Measurements from ENCODE around the gene TMPRSS9. TPM values are rescaled to one million over a fixed set of nuclear protein-coding genes. Genes with fewer than 3 reads are reported as not detected.

TMPRSS9 gene
- total RNA-seq, 1 experiment from 2014 or later = 0.66 TPM

GRCh38 chr19:2323707-2324106, 36.4 kb upstream of the TMPRSS9 start:
- CTCF ChIA-PET = no interaction called here
- POLR2A ChIA-PET = no interaction called here
- H3K9me3 Mint-ChIP-seq (ENCODE audit: unreplicated experiment) = no peaks in the 10 kb centered on the region
- DNase-seq = no peak
- no peak overlapping the region for H3K27ac Mint-ChIP-seq (ENCODE audit: unreplicated experiment)
- TF ChIP-seq, protein P1, sequence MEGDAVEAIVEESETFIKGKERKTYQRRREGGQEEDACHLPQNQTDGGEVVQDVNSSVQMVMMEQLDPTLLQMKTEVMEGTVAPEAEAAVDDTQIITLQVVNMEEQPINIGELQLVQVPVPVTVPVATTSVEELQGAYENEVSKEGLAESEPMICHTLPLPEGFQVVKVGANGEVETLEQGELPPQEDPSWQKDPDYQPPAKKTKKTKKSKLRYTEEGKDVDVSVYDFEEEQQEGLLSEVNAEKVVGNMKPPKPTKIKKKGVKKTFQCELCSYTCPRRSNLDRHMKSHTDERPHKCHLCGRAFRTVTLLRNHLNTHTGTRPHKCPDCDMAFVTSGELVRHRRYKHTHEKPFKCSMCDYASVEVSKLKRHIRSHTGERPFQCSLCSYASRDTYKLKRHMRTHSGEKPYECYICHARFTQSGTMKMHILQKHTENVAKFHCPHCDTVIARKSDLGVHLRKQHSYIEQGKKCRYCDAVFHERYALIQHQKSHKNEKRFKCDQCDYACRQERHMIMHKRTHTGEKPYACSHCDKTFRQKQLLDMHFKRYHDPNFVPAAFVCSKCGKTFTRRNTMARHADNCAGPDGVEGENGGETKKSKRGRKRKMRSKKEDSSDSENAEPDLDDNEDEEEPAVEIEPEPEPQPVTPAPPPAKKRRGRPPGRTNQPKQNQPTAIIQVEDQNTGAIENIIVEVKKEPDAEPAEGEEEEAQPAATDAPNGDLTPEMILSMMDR (IDR thresholded peaks at IDR 0.05; ENCODE audit: insufficient read depth in 1 of 2, low read depth in 1 of 2, low read length in 1 of 2, severe bottlenecking in 1 of 2, unreplicated experiment in 1 of 2) = no peak
- H3K36me3 ChIP-seq (ENCODE audit: control insufficient read depth, insufficient read depth, low read length) = peaks cover 1% of the 10 kb centered on the region; the same call in 1 of the 2 replicates
- intact Hi-C loops (cut with micrococcal nuclease; ENCODE audit: unreplicated experiment) = no loop called here
- no peaks in the 10 kb centered on the region for H3K27me3 ChIP-seq (replicated peaks; ENCODE audit: control insufficient read depth, insufficient read depth, low read length)
- no peak overlapping the region for H3K4me3 ChIP-seq (ENCODE audit: low read depth, low read length)
- H3K4me1 Mint-ChIP-seq (ENCODE audit: low read depth, unreplicated experiment) = no peaks in the 10 kb centered on the region
- no peak overlapping the region for H3K4me3 Mint-ChIP-seq (ENCODE audit: unreplicated experiment)
- no peaks in the 10 kb centered on the region for H3K27me3 Mint-ChIP-seq (ENCODE audit: insufficient read depth, unreplicated experiment)
- H3K36me3 Mint-ChIP-seq (ENCODE audit: insufficient read depth, unreplicated experiment) = peaks cover 31% of the 10 kb centered on the region
- H3K9me3 ChIP-seq = no peaks in the 10 kb centered on the region
- no TSS peak for BruUV-seq (replicated peaks)
- H3K4me1 ChIP-seq = 0 out of 2 replicates have a peak, but pooled peaks cover 3% of the 10 kb centered on the region

DNA sequence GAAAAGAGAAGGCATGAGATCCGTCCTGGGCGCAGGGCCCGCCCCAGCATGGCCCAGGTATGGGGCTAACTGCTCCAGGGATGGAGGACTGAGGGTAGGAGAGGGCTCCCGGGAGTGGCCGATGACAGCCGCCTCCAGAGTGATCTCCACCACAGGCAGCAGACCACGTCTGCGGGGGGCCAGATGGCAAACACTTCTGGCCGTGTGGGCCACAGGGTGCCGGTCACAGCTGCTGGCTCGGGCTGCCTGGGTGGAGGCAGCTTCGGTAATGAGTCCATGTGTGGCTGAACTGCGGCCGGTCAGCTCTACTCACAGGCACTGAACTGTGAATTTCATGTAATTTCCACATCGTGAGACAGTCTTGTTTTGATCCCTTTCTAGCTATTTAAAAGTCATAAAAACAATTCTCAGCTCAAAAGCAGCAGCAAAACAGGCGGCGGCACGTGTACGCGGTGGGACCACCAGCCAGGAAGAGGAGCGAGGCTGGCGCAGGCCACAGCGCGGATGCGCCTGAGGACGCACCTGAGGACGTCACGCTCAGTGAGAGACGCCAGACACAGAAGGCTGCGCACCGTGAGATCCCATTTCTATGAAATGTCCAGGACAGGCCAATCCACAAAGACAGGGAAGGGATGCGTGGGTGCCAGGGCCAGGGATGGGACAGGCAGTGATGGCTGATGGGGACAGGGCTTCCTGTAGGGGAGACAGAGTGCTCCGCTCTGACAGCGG, 35.7 kb upstream of the TMPRSS9 start:
- Histone ChIP-seq H3K36me3 (ENCODE audit: control insufficient read depth, insufficient read depth, low read length) (peaks cover 1% of the 10 kb centered on the region; the same call in 1 of the 2 replicates), H3K9me3 (no peaks in the 10 kb centered on the region), H3K4me3 (ENCODE audit: low read depth, low read length) (no peak overlapping the region), H3K27me3 (replicated peaks; ENCODE audit: control insufficient read depth, insufficient read depth, low read length) (no peaks in the 10 kb centered on the region), H3K4me1 (0 out of 2 replicates have a peak, but pooled peaks cover 3% of the 10 kb centered on the region)
- no peaks in the 10 kb centered on the region for H3K27me3 Mint-ChIP-seq (ENCODE audit: insufficient read depth, unreplicated experiment)
- BruUV-seq (replicated peaks) = no TSS peak
- H3K36me3 Mint-ChIP-seq (ENCODE audit: insufficient read depth, unreplicated experiment) = peaks cover 38% of the 10 kb centered on the region
- TF ChIP-seq, protein P1 (IDR thresholded peaks at IDR 0.05; ENCODE audit: insufficient read depth in 1 of 2, low read depth in 1 of 2, low read length in 1 of 2, severe bottlenecking in 1 of 2, unreplicated experiment in 1 of 2) = no peak
- DNase-seq = no peak
- no peak overlapping the region for H3K4me3 Mint-ChIP-seq (ENCODE audit: unreplicated experiment)
- ChIA-PET CTCF (no interaction called here), POLR2A (interaction anchor here (0.6 kb wide), 1 partner anchor 10 kb away, joined by 3 read pairs; no protein-coding TSS in a partner anchor)
- peaks cover 3% of the 10 kb centered on the region for H3K4me1 Mint-ChIP-seq (ENCODE audit: low read depth, unreplicated experiment)
- no peak overlapping the region for H3K27ac Mint-ChIP-seq (ENCODE audit: unreplicated experiment)
- intact Hi-C loops (cut with micrococcal nuclease; ENCODE audit: unreplicated experiment) = no loop called here
- no peaks in the 10 kb centered on the region for H3K9me3 Mint-ChIP-seq (ENCODE audit: unreplicated experiment)

DNA sequence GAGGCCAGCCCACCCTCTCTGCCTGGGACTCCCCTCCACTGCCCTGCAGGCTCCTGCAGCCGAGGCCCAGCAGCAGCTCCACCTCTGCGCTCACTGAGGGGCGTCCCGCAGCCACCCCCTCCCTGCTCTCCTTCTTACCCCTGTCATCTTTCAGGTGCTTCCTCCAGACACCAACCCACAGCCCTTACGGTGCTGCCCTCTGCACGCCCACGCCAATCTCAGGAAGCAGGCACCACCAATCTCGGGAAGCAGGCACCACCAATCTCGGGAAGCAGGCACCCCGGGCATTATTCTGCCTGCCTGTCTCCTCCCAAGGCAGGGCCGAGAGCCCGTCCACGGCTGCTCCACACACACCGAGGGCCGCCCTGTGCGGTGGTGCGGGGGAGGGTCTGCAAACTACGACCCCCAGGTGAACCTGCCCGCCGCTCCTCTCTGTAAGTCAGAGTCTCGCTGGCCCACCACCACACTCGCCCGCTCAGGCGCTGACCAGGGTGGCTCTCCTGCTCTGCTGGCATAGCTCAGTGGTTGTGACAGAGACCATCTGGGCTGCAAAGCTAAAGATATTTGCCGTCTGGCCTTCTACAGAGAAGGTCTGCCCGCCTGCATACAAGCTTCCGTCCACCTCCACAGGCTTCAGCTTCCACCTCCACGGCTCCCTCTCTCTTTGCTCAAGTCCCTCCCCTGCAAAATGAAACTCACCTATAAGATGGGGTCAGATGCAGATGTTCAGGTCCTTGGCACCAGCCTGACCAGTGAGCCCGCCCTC, 34.6 kb upstream of the TMPRSS9 start:
- Mint-ChIP-seq H3K9me3 (ENCODE audit: unreplicated experiment) (no peaks in the 10 kb centered on the region), H3K36me3 (ENCODE audit: insufficient read depth, unreplicated experiment) (peaks cover 49% of the 10 kb centered on the region), H3K27me3 (ENCODE audit: insufficient read depth, unreplicated experiment) (no peaks in the 10 kb centered on the region), H3K4me1 (ENCODE audit: low read depth, unreplicated experiment) (peaks cover 13% of the 10 kb centered on the region), H3K27ac (ENCODE audit: unreplicated experiment) (no peak overlapping the region), H3K4me3 (ENCODE audit: unreplicated experiment) (no peak overlapping the region)
- H3K4me1 ChIP-seq = peaks cover 14% of the 10 kb centered on the region
- H3K27me3 ChIP-seq (replicated peaks; ENCODE audit: control insufficient read depth, insufficient read depth, low read length) = no peaks in the 10 kb centered on the region
- TF ChIP-seq, protein P1 (IDR thresholded peaks at IDR 0.05; ENCODE audit: insufficient read depth in 1 of 2, low read depth in 1 of 2, low read length in 1 of 2, severe bottlenecking in 1 of 2, unreplicated experiment in 1 of 2) = no peak
- BruUV-seq (replicated peaks) = no TSS peak
- CTCF ChIA-PET = interaction anchor here (1.0 kb wide), 1 partner anchor 90 kb away, joined by 3 read pairs; the partner anchor contains the start of gene PLEKHJ1
- no peak for DNase-seq
- H3K4me3 ChIP-seq (ENCODE audit: low read depth, low read length) = no peak overlapping the region
- intact Hi-C loops (cut with micrococcal nuclease; ENCODE audit: unreplicated experiment) = no loop called here
- POLR2A ChIA-PET = no interaction called here
- H3K36me3 ChIP-seq (ENCODE audit: control insufficient read depth, insufficient read depth, low read length) = peaks cover 1% of the 10 kb centered on the region; the same call in 1 of the 2 replicates
- H3K9me3 ChIP-seq = no peaks in the 10 kb centered on the region

Measured in Caco-2 (cell line).